ENCODE measurements around the gene HSPD1. TPM values are rescaled to one million over a fixed set of nuclear protein-coding genes. Genes with fewer than 3 reads are reported as not detected.

The HSPD1 gene
- polyA plus RNA-seq, 1 donor from 2014 or later = 229 TPM

GRCh38 chr2:197477797-197478196 is 21.8 kb downstream of the HSPD1 start:
- no peaks in the 10 kb centered on the region for H3K27me3 ChIP-seq (ENCODE audit: insufficient read depth, low read depth, low read length)
- H4K20me1 ChIP-seq (ENCODE audit: insufficient read depth) = no peaks in the 10 kb centered on the region
- H3K36me3 ChIP-seq (ENCODE audit: insufficient read depth, low read length) = no peaks in the 10 kb centered on the region
- no peak overlapping the region for H3K4me2 ChIP-seq (ENCODE audit: low read length)
- no peaks in the 10 kb centered on the region for H3F3A ChIP-seq (ENCODE audit: insufficient read depth, low read length, poor library complexity, severe bottlenecking)
- H3K4me3 ChIP-seq (ENCODE audit: low read length) = no peak overlapping the region
- H3K9me2 ChIP-seq (ENCODE audit: insufficient read depth, low read length) = no peaks in the 10 kb centered on the region
- H2AFZ ChIP-seq (ENCODE audit: low read depth, low read length) = no peak overlapping the region
- no peak overlapping the region for H3K27ac ChIP-seq (ENCODE audit: low read length)
- no peak for TF ChIP-seq EZH2 (IDR thresholded peaks at IDR 0.05; ENCODE audit: borderline replicate concordance, insufficient read depth, low read length, poor library complexity, severe bottlenecking)
- TF ChIP-seq SMC3 (conservative IDR thresholded peaks at IDR 0.05; ENCODE audit: poor library complexity) = no peak
- TF ChIP-seq REST (IDR thresholded peaks at IDR 0.05; ENCODE audit: borderline replicate concordance) = no peak
- TF ChIP-seq CTCF (IDR thresholded peaks at IDR 0.05; ENCODE audit: poor library complexity, severe bottlenecking) = no peak
- TF ChIP-seq TAF1 (IDR thresholded peaks at IDR 0.05; ENCODE audit: low read depth) = no peak
- no peak for TF ChIP-seq EP300 (conservative IDR thresholded peaks at IDR 0.05; ENCODE audit: poor library complexity, severe bottlenecking)
- H3K9ac ChIP-seq (ENCODE audit: low read length) = no peak overlapping the region
- H3K9me3 ChIP-seq (ENCODE audit: low read length) = no peaks in the 10 kb centered on the region
- H3K79me2 ChIP-seq (replicated peaks; ENCODE audit: insufficient read depth, low read length) = no peaks in the 10 kb centered on the region

GRCh38 chr2:197472166-197472565 is 27.5 kb downstream of the HSPD1 start:
- no peak overlapping the region for H2AFZ ChIP-seq (ENCODE audit: low read depth, low read length)
- H3F3A ChIP-seq (ENCODE audit: insufficient read depth, low read length, poor library complexity, severe bottlenecking) = no peaks in the 10 kb centered on the region
- H3K79me2 ChIP-seq (replicated peaks; ENCODE audit: insufficient read depth, low read length) = no peaks in the 10 kb centered on the region
- no peaks in the 10 kb centered on the region for H3K36me3 ChIP-seq (ENCODE audit: insufficient read depth, low read length)
- H4K20me1 ChIP-seq (ENCODE audit: insufficient read depth) = no peaks in the 10 kb centered on the region
- no peaks in the 10 kb centered on the region for H3K9me2 ChIP-seq (ENCODE audit: insufficient read depth, low read length)
- H3K4me3 ChIP-seq (ENCODE audit: low read length) = no peak overlapping the region
- no peaks in the 10 kb centered on the region for H3K9me3 ChIP-seq (ENCODE audit: low read length)
- no peak overlapping the region for H3K4me2 ChIP-seq (ENCODE audit: low read length)
- no peak for TF ChIP-seq POLR2AphosphoS5 (IDR thresholded peaks at IDR 0.05)
- no peak for TF ChIP-seq MXI1 (conservative IDR thresholded peaks at IDR 0.05; ENCODE audit: poor library complexity, severe bottlenecking)
- TF ChIP-seq EZH2 (IDR thresholded peaks at IDR 0.05; ENCODE audit: borderline replicate concordance, insufficient read depth, low read length, poor library complexity, severe bottlenecking) = no peak
- no peak for TF ChIP-seq CTCF (IDR thresholded peaks at IDR 0.05; ENCODE audit: poor library complexity, severe bottlenecking)
- TF ChIP-seq RAD21 (conservative IDR thresholded peaks at IDR 0.05) = no peak
- TF ChIP-seq REST (IDR thresholded peaks at IDR 0.05; ENCODE audit: borderline replicate concordance) = no peak
- TF ChIP-seq SMC3 (conservative IDR thresholded peaks at IDR 0.05; ENCODE audit: poor library complexity) = no peak
- TF ChIP-seq TAF1 (IDR thresholded peaks at IDR 0.05; ENCODE audit: low read depth) = no peak
- no peak for TF ChIP-seq EP300 (conservative IDR thresholded peaks at IDR 0.05; ENCODE audit: poor library complexity, severe bottlenecking)
- H3K9ac ChIP-seq (ENCODE audit: low read length) = no peak overlapping the region
- H3K27ac ChIP-seq (ENCODE audit: low read length) = no peak overlapping the region
- H3K27me3 ChIP-seq (ENCODE audit: insufficient read depth, low read depth, low read length) = no peaks in the 10 kb centered on the region

All from neural cell (in vitro differentiated cells).